ENCODE data around the gene GPHN. TPM values are rescaled to one million over a fixed set of nuclear protein-coding genes. Genes with fewer than 3 reads are reported as not detected.

GPHN gene
- polyA plus RNA-seq, 1 donor (not counting 4 experiments of a cell fraction or from before 2014, with no cell fraction given), result 17.6 TPM

DNA sequence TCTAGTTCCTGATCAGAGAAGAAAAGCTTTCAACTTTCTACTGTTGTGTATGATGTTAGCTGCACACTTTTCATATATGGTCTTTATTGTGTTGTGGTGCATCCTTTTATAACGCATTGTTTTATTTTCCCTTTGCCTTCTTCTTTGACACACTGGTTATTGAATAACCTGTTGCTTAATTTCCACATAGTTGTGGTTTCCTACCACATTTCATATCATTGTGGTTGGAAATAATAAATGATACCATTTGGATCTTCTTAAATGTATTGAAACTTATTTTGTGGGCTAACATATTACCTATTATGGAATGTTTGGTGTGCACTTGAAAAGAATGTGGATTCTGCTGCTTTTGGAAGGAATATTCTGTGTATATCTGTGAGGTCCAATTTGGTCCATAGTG is 64.9 kb downstream of the GPHN start:
- H3K79me2 ChIP-seq (ENCODE audit: control insufficient read depth, insufficient read depth, low read length), result peaks cover 40% of the 10 kb centered on the region
- no peak for FAIRE-seq
- dilution Hi-C loops (cut with MboI; ENCODE audit: extremely low pct_ligation_motif_present, low sequenced_read_pairs), result no loop called here

DNA sequence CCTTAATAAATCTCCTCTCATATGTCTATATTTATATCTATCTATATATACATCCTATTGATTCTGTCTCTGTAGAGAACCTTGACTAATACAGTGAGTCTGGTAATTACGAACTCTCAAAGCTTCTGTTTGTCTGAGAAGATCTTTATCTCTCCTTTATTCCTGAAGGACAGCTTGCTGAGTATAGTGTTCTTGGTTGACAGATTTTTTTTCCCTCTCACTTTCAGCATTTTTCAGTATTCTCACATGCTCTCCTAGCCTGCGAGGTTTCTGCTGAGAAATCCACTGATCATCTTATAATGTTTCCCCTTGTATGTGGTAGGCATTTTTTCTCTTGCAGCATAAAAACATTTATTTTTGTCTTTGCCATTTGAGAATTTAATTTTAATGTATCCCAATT is 67.1 kb downstream of the GPHN start:
- H3K9me1 ChIP-seq (ENCODE audit: control insufficient read depth, extremely low read depth, insufficient read depth, low read length), result no peaks in the 10 kb centered on the region
- peaks cover 40% of the 10 kb centered on the region for H3K79me2 ChIP-seq (ENCODE audit: control insufficient read depth, insufficient read depth, low read length)
- no peak for FAIRE-seq

More for the DNA sequence above, 64.9 kb downstream of the GPHN start:
- Histone ChIP-seq H4K20me1 (ENCODE audit: control insufficient read depth, extremely low read depth, insufficient read depth, low read length) (no peaks in the 10 kb centered on the region), H3K4me3 (ENCODE audit: control insufficient read depth in 2 of 3, extremely low read depth in 1 of 3, insufficient read depth in 2 of 3, low read depth in 1 of 3, low read length in 3 of 3) (no peak overlapping the region), H3K27ac (ENCODE audit: control insufficient read depth, insufficient read depth, low read length) (no peak overlapping the region), H3K36me3 (ENCODE audit: control insufficient read depth in 2 of 2, extremely low read depth in 1 of 2, insufficient read depth in 2 of 2, low read length in 2 of 2) (no peaks in the 10 kb centered on the region), H2AFZ (ENCODE audit: control insufficient read depth, low read length) (no peak overlapping the region), H3K4me1 (ENCODE audit: control insufficient read depth, extremely low read depth, insufficient read depth, low read length) (no peaks in the 10 kb centered on the region), H3K9me3 (ENCODE audit: control insufficient read depth, low read depth, low read length) (no peaks in the 10 kb centered on the region), H3K9me1 (ENCODE audit: control insufficient read depth, extremely low read depth, insufficient read depth, low read length) (no peaks in the 10 kb centered on the region), H3K4me2 (ENCODE audit: control insufficient read depth, extremely low read depth, insufficient read depth, low read depth, low read length) (no peak overlapping the region), H3K27me3 (ENCODE audit: control insufficient read depth, extremely low read depth, insufficient read depth, low read length) (no peaks in the 10 kb centered on the region), H3K9ac (ENCODE audit: control insufficient read depth, extremely low read depth, insufficient read depth, low read length) (no peak overlapping the region)
- TF ChIP-seq, protein P1, sequence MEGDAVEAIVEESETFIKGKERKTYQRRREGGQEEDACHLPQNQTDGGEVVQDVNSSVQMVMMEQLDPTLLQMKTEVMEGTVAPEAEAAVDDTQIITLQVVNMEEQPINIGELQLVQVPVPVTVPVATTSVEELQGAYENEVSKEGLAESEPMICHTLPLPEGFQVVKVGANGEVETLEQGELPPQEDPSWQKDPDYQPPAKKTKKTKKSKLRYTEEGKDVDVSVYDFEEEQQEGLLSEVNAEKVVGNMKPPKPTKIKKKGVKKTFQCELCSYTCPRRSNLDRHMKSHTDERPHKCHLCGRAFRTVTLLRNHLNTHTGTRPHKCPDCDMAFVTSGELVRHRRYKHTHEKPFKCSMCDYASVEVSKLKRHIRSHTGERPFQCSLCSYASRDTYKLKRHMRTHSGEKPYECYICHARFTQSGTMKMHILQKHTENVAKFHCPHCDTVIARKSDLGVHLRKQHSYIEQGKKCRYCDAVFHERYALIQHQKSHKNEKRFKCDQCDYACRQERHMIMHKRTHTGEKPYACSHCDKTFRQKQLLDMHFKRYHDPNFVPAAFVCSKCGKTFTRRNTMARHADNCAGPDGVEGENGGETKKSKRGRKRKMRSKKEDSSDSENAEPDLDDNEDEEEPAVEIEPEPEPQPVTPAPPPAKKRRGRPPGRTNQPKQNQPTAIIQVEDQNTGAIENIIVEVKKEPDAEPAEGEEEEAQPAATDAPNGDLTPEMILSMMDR (optimal IDR thresholded peaks at IDR 0.05 in 1 of 3, IDR thresholded peaks at IDR 0.05 in 1 of 3, conservative IDR thresholded peaks at IDR 0.05 in 1 of 3; ENCODE audit: extremely low read depth in 1 of 3, insufficient read depth in 2 of 3, low read length in 3 of 3), result no peak
- no peak for TF ChIP-seq EZH2 (IDR thresholded peaks at IDR 0.05; ENCODE audit: low read length)
- no peak for DNase-seq (ENCODE audit: low read depth, low spot score)

More for the DNA sequence above, 67.1 kb downstream of the GPHN start:
- Histone ChIP-seq H3K36me3 (ENCODE audit: control insufficient read depth in 2 of 2, extremely low read depth in 1 of 2, insufficient read depth in 2 of 2, low read length in 2 of 2) (no peaks in the 10 kb centered on the region), H3K4me2 (ENCODE audit: control insufficient read depth, extremely low read depth, insufficient read depth, low read depth, low read length) (no peak overlapping the region), H3K9ac (ENCODE audit: control insufficient read depth, extremely low read depth, insufficient read depth, low read length) (no peak overlapping the region), H3K9me3 (ENCODE audit: control insufficient read depth, low read depth, low read length) (no peaks in the 10 kb centered on the region), H4K20me1 (ENCODE audit: control insufficient read depth, extremely low read depth, insufficient read depth, low read length) (no peaks in the 10 kb centered on the region), H3K4me3 (ENCODE audit: control insufficient read depth in 2 of 3, extremely low read depth in 1 of 3, insufficient read depth in 2 of 3, low read depth in 1 of 3, low read length in 3 of 3) (no peak overlapping the region), H3K4me1 (ENCODE audit: control insufficient read depth, extremely low read depth, insufficient read depth, low read length) (no peaks in the 10 kb centered on the region), H3K27ac (ENCODE audit: control insufficient read depth, insufficient read depth, low read length) (no peak overlapping the region), H3K27me3 (ENCODE audit: control insufficient read depth, extremely low read depth, insufficient read depth, low read length) (no peaks in the 10 kb centered on the region), H2AFZ (ENCODE audit: control insufficient read depth, low read length) (no peak overlapping the region)
- no peak for DNase-seq (ENCODE audit: low read depth, low spot score)
- TF ChIP-seq, protein P1 (optimal IDR thresholded peaks at IDR 0.05 in 1 of 3, IDR thresholded peaks at IDR 0.05 in 1 of 3, conservative IDR thresholded peaks at IDR 0.05 in 1 of 3; ENCODE audit: extremely low read depth in 1 of 3, insufficient read depth in 2 of 3, low read length in 3 of 3), result no peak
- no peak for TF ChIP-seq EZH2 (IDR thresholded peaks at IDR 0.05; ENCODE audit: low read length)
- dilution Hi-C loops (cut with MboI; ENCODE audit: extremely low pct_ligation_motif_present, low sequenced_read_pairs), result no loop called here
